BLaER1 (cell line): ENCODE data around the gene CRKL.
A peak's percentile ranks its signal among the peaks of the same experiment; 100 is the strongest.

ENCODE experiments used
- H3K27ac ChIP-seq: shearing (Covaris generic); formaldehyde crosslinking; 2 replicates; pipeline ENCODE4 v1.8.1; 2022
- H3K27me3 ChIP-seq: shearing (Covaris generic); formaldehyde crosslinking; 2 replicates; pipeline ENCODE4 v1.8.1; 2022
- H3K36me3 ChIP-seq: shearing (Covaris generic); formaldehyde crosslinking; 2 replicates; pipeline ENCODE4 v1.8.1; 2022
- H3K4me1 ChIP-seq: shearing (Covaris generic); formaldehyde crosslinking; 2 replicates; pipeline ENCODE4 v1.8.1; 2022
- H3K4me2 ChIP-seq: shearing (Covaris generic); formaldehyde crosslinking; 2 replicates; pipeline ENCODE4 v1.8.1; 2022
- H3K4me3 ChIP-seq: shearing (Covaris generic); formaldehyde crosslinking; 2 replicates; pipeline ENCODE4 v1.8.1; 2022
- H3K9ac ChIP-seq: shearing (Covaris generic); formaldehyde crosslinking; 2 replicates; pipeline ENCODE4 v1.8.1; 2022
- H3K9me3 ChIP-seq: shearing (Covaris generic); formaldehyde crosslinking; 2 replicates; pipeline ENCODE4 v1.8.1; 2022
- H4K20me1 ChIP-seq: shearing (Covaris generic); formaldehyde crosslinking; 2 replicates; pipeline ENCODE4 v1.8.1; 2022
- Cebpa-rat ChIP-seq: shearing (Covaris generic); IDR thresholded peaks from 2 replicates; pipeline ENCODE4 v1.8.1; 2022

CRKL gene

DNA sequence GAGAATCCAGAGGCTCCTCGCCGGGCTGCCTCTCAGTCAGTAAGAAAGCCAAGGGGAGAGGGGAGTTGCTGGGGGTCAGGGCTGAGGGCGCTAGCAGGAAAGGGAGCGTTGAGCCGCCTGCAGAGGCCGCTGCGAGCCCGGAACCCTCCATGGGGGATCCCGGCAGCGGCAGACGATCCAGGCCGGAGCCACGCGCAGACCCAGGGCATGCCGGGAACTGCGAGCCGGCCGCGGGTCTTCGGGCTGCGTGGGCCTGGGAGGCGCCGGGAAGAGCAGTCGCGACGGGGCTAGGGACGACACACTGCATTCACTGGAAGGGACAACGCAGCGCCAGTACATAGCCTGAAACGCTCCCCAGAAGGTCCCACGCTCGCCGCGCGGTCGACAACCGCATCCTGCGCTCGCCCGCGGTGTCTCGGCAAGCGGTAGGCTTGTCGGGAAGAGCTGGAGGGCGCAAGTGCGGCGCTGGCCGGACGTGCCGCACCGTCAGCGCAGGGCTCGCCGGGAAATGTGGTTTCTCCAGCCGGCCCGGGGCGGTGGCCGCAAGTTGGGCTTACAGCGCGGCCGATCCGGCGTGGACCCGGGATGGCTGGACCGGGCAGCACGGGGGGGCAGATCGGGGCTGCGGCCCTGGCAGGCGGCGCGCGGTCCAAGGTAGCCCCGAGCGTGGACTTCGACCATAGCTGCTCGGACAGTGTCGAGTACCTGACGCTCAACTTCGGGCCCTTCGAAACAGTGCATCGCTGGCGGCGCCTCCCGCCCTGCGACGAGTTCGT lies 64.8 kb downstream of the CRKL start, which contains the start of gene LZTR1:
TSS of gene LZTR1 (plus strand) at position 511 of the 776 bp plus-strand sequence. CDS start at position 586, 75 bp downstream.
- H3K27me3 ChIP-seq, result no peaks in the 10 kb centered on the region
- H3K4me2 ChIP-seq, result peak within 1 kb of the TSS; percentile 93
- peak within 1 kb of the TSS; percentile 78 for H3K4me3 ChIP-seq
- H3K9me3 ChIP-seq, result peaks cover 10% of the 10 kb centered on the region; the same call in 1 of the 2 replicates
- H3K9ac ChIP-seq, result peak within 1 kb of the TSS; percentile 87
- TF ChIP-seq Cebpa-rat, result no peak
- H3K27ac ChIP-seq, result peak within 1 kb of the TSS; percentile 91
- H3K4me1 ChIP-seq, result peaks cover 28% of the 10 kb centered on the region
- H3K36me3 ChIP-seq, result peaks cover 31% of the 10 kb centered on the region
- no peaks in the 10 kb centered on the region; the same call in 1 of the 2 replicates for H4K20me1 ChIP-seq

DNA sequence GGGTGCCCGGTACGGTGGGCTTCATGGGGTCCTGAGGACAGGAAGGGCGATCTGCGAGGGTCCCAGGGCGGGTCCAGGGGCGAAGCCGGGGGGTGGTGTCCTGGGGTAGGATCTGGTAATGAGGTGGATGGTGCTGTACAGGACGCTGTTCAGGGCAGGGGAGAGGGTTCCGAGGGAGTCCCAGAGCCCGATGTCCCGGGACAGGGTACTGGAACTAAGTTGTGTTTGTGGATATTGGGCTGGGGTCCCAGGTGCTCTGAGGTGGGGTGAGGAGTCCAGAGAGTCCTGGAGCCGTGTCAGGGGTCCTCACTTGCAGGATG lies 65.3 kb downstream of the CRKL start:
- peaks cover 28% of the 10 kb centered on the region for H3K4me1 ChIP-seq
- no peak for TF ChIP-seq Cebpa-rat
- H3K4me2 ChIP-seq, result peak overlapping the region; percentile 93
- no peaks in the 10 kb centered on the region; the same call in 1 of the 2 replicates for H4K20me1 ChIP-seq
- H3K27me3 ChIP-seq, result no peaks in the 10 kb centered on the region
- peaks cover 10% of the 10 kb centered on the region; the same call in 1 of the 2 replicates for H3K9me3 ChIP-seq
- peak overlapping the region; percentile 78 for H3K4me3 ChIP-seq
- H3K36me3 ChIP-seq, result peaks cover 36% of the 10 kb centered on the region
- H3K27ac ChIP-seq, result peak overlapping the region; percentile 91
- peak overlapping the region; percentile 87 for H3K9ac ChIP-seq

DNA sequence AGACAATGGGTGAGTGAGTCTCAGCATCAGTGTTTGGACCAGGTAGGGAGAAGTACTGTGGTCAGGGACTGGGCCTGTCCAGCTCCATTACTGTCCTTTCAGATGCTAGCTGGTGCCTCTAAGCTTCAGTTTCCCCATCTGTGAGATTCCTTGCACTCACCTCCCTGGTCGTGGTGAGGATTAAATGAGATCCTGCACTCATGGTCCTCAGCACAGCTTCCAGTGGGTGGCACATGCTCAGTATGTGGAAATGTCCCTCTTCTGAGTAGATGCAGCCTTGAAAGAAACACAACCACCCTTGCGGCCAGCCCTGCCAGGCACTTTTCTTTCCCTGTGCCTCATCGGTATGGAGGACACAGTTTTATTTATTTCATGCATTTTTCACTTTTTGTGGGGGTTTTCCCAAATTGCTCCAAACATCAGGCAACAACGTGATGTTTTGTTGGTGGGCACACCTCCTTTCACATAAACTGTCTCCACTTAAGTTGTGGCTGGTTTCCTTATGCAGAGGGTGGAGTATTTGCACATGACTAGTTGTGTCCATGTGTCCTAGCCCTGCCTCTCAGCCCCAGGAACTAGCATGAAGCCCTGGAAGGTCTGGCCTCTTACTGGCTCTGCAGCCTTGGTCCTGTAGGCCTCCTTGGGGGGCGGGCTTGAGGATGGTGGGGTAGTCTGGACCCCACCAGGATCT lies 66.0 kb downstream of the CRKL start:
- peak overlapping the region; percentile 87 for H3K9ac ChIP-seq
- H3K27me3 ChIP-seq, result no peaks in the 10 kb centered on the region
- peaks cover 28% of the 10 kb centered on the region for H3K4me1 ChIP-seq
- peak overlapping the region; percentile 78 for H3K4me3 ChIP-seq
- peak overlapping the region; percentile 93 for H3K4me2 ChIP-seq
- no peaks in the 10 kb centered on the region; the same call in 1 of the 2 replicates for H4K20me1 ChIP-seq
- H3K9me3 ChIP-seq, result peaks cover 10% of the 10 kb centered on the region; the same call in 1 of the 2 replicates
- H3K36me3 ChIP-seq, result peaks cover 43% of the 10 kb centered on the region
- TF ChIP-seq Cebpa-rat, result no peak
- no peak overlapping the region for H3K27ac ChIP-seq

DNA sequence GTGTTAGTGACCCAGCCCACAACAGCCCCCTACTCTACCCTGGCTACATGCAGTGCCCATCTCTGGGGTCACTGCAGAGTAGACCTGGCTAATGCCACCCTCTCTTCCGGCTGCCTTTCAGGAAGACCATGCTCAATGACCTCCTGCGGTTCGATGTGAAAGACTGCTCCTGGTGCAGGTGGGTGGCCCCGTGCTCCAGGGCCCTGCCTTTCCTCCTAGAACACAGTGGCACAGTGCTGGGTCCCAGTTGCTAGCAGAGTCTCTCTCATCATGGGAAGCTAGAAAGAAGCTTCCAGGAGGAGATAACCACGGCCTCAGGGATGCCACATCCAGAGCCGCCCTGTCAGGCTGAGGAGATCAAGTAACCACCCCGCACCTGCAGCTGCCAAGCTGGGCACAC lies 68.5 kb downstream of the CRKL start:
- H3K27me3 ChIP-seq, result no peaks in the 10 kb centered on the region
- H3K36me3 ChIP-seq, result peaks cover 63% of the 10 kb centered on the region
- H3K4me1 ChIP-seq, result peaks cover 44% of the 10 kb centered on the region
- H3K4me2 ChIP-seq, result no peak overlapping the region
- no peak for TF ChIP-seq Cebpa-rat
- H3K27ac ChIP-seq, result no peak overlapping the region
- no peaks in the 10 kb centered on the region for H3K9me3 ChIP-seq
- H3K9ac ChIP-seq, result no peak overlapping the region
- H3K4me3 ChIP-seq, result no peak overlapping the region
- peaks cover 4% of the 10 kb centered on the region; the same call in 1 of the 2 replicates for H4K20me1 ChIP-seq

DNA sequence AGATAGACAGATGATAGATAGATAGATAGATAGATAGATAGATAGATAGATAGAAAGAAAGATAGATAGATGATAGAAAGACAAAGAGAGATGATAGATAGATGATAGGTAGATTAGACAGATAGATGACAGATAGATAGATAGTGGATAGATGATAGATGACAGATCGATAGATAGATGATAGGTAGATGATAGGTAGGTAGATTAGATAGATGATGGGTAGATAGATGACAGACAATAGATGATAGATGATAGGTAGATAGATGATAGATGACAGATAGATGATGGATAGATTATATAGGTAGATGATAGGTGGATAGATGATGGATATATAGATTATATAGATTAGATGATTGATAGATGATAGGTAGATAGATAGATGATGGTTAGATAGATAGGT lies 69.2 kb downstream of the CRKL start:
- Histone ChIP-seq H3K9ac (no peak overlapping the region), H3K4me2 (no peak overlapping the region), H3K27ac (no peak overlapping the region), H4K20me1 (peaks cover 4% of the 10 kb centered on the region; the same call in 1 of the 2 replicates), H3K27me3 (no peaks in the 10 kb centered on the region), H3K4me3 (no peak overlapping the region), H3K36me3 (peaks cover 69% of the 10 kb centered on the region), H3K4me1 (peaks cover 38% of the 10 kb centered on the region), H3K9me3 (no peaks in the 10 kb centered on the region)
- TF ChIP-seq Cebpa-rat, result no peak

DNA sequence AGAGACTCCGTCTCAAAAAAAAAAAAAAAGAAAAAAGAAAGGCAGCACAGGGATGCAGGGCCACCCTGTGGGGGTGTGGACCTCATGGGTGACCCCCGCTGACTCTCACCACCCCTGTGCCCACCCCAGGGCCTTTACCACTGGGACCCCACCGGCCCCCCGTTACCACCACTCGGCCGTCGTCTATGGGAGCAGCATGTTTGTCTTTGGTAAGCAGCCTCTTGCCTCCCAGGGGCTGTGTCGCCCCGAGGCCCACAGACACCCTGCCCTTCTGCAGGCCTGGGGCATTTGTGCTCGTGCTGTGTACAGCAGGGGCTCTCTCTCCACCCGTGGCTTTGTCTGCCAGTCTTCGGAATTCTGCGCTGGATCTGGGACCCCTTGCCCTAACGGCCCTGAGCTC lies 70.2 kb downstream of the CRKL start:
- Histone ChIP-seq H3K27me3 (no peaks in the 10 kb centered on the region), H4K20me1 (peaks cover 4% of the 10 kb centered on the region; the same call in 1 of the 2 replicates), H3K9ac (no peak overlapping the region), H3K27ac (no peak overlapping the region), H3K4me1 (peaks cover 35% of the 10 kb centered on the region), H3K36me3 (peaks cover 80% of the 10 kb centered on the region), H3K4me3 (no peak overlapping the region), H3K4me2 (no peak overlapping the region), H3K9me3 (no peaks in the 10 kb centered on the region)
- TF ChIP-seq Cebpa-rat, result no peak

DNA sequence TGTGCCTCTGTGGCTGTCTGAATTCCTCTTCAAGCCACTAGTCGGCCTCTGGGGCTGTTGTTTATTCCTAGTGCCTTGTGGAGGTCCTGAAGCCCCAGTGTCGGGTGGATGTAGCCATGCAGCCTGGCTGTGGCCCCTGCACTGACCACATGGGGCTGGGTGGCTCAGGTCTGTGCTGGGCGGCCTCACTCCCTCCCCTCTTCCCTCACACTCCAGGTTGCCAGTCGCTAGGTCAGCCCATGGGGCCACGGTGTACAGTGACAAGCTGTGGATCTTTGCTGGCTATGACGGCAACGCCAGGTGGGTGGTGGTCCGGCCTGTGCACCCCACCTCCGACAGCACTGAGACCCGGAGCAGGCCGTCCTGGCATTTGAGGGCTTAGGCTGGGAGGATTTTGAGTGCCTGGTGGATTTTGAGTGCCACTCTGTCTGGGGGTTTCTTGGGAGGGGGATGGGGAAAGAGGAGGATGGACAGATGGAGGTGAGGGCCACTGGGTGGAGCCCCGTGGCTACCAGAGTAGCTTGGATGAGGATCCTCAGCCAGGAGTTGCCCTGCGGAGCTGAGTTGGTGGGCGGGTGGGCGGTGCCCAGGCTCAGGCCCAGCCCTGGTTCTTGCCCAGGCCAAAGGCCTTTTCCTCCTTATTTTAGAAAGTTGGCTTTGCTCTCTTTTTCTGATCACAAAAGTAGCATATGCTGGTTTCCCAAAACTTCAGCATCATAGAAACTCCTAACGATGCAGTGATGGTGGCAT lies 71.5 kb downstream of the CRKL start:
- TF ChIP-seq Cebpa-rat, result no peak
- peaks cover 4% of the 10 kb centered on the region; the same call in 1 of the 2 replicates for H4K20me1 ChIP-seq
- H3K4me1 ChIP-seq, result peaks cover 22% of the 10 kb centered on the region
- H3K36me3 ChIP-seq, result peaks cover 90% of the 10 kb centered on the region
- no peak overlapping the region for H3K9ac ChIP-seq
- H3K27me3 ChIP-seq, result no peaks in the 10 kb centered on the region
- H3K27ac ChIP-seq, result 0 out of 2 replicates have a peak overlapping the region, but pooled peaks have one; percentile 23
- peak overlapping the region; percentile 64 for H3K4me2 ChIP-seq
- no peaks in the 10 kb centered on the region for H3K9me3 ChIP-seq
- H3K4me3 ChIP-seq, result no peak overlapping the region

DNA sequence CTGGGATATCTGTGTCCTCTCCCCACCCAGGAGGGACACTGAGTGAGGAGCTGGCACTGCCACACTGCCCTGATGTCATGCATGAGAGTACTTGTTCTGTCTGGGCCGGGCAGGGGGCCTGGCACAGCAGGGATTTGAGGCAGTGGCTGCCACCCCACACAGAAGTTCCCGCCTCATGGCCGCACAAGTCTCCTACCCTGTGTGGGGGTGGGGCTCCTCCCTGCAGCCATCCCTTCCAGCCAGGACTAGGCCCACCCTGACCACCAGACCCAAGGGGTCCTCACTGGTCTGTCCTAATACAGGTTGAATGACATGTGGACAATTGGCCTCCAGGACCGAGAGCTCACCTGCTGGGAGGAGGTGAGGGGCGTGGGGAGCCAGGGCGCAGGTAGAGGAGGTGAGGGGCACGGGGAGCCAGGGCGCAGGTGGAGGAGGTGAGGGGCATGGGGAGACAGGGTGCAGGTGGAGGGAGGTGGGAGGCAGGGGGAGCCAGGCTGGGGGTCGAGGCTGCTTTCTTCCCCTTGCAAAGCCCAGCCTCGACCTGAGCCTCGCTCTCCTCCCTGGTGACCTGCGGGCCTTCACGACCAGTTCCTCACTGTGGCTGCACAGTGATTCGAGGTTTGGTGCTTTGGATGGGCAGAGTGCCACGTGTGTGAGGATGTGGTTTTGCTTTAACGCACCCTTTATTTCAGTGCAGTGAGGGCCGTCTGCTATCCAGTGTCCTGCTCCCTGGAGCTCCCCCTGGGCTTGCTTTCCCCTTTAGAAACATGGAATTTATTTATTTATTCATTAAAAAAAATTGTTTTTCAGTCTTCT lies 72.3 kb downstream of the CRKL start:
- Histone ChIP-seq H4K20me1 (peaks cover 4% of the 10 kb centered on the region; the same call in 1 of the 2 replicates), H3K4me1 (peaks cover 19% of the 10 kb centered on the region), H3K27me3 (no peaks in the 10 kb centered on the region), H3K9me3 (no peaks in the 10 kb centered on the region), H3K4me2 (peak overlapping the region; percentile 64), H3K4me3 (no peak overlapping the region), H3K36me3 (peaks cover 90% of the 10 kb centered on the region), H3K27ac (peak overlapping the region; percentile 23; the same call in 1 of the 2 replicates), H3K9ac (peak overlapping the region; percentile 61)
- no peak for TF ChIP-seq Cebpa-rat
